GM18868 (cell line): ENCODE results near the gene AGO3.
"Not testable (repeated sequence)": the region's sequence is repeated elsewhere in the genome, so short reads cannot be mapped to it uniquely, and the experiment has no call there.

ENCODE experiments used
- ATAC-seq: cut with Tn5 transposase; IDR thresholded peaks from one replicate; pipeline ENCODE4 v1.9.1; 2021; ENCODE audit warnings: mild to moderate bottlenecking, moderate library complexity; ENCODE audit not compliant: unreplicated experiment

Gene AGO3

DNA sequence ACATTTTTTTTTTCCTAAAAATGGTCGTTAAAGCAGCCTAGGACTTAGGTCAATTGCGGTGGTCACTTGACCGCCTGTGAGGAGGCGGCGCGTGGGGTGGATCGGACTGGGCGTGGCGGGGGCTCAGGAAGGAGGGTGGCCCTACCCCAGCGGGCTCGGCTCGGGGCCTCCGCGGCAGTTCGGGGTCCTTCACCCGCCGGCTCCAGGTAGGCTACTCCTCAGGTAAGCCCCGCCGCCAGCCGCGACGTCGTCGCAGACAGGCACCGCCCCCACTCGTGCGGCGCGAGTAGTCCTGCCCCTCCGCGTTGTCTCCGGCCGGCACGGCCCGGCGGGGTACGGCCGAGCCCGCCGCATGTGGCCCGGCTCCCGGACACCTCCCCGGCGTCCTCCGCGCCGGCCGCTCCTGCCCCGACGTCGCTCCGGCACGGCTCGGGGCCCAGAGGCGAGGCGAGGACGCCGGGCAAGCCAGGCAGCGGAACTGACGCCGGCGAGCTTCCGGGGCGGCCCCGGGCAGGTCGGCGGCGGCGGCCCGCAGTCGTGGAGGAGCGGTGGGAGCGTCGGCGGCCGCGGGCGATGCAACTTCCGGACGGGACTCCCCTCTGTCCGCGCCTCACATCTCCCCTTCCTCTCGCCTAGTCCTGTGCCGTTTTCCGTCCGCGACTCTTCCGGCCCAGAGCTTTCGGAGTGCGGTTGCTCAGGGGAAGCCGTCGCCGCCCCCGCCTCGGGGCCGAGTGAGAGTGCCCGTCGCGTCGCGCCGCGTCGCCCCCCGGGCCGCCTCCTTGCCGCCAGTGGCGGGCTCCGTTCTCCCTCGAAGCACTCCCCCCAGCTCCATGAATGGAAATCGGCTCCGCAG lies at the start of gene AGO3:
Gene AGO3 (plus strand): TSS at position 513 of the 853 bp plus-strand sequence. CDS start 322 bp downstream, at position 835.
- ATAC-seq, result peak; percentile 82

DNA sequence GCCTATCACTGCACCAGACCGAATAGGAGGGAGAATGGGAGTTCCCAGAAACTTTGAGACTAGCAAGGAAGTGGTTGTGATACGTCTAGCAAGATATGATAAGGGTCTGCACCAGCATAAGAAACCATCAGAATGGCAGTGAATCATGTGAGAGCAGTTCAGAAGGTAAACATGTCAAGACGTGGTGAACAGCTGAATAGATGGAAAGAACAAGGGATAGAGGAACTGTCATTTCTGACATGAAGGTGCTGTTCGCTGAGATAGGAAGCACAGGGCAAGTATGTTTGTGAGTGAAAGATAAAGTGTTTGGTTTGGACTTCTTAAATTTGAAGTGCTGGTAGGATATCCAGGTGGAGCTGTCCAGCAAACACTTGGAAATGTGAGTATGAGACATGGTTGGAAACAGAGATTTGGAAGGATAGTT lies 49.0 kb upstream of the AGO3 start:
- no peak for ATAC-seq

DNA sequence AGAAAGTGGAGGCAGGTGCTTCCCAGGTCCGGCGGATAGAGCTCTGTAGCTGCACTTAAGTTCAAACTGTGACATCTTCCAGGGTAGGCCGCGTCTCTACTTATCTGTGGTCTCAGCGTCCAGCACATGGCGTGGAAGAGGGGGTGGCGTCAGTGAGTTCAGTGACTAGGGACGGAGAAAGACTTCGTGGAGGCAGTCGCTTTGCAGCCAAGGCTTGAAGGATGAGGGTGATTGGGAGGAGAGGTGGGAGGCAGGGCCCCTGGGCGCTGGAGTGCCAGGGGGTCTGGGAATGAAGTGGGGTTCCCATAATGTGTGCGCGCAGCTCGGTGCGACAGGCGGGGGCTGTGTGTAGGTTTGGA lies 48.3 kb upstream of the AGO3 start:
- no peak for ATAC-seq

DNA sequence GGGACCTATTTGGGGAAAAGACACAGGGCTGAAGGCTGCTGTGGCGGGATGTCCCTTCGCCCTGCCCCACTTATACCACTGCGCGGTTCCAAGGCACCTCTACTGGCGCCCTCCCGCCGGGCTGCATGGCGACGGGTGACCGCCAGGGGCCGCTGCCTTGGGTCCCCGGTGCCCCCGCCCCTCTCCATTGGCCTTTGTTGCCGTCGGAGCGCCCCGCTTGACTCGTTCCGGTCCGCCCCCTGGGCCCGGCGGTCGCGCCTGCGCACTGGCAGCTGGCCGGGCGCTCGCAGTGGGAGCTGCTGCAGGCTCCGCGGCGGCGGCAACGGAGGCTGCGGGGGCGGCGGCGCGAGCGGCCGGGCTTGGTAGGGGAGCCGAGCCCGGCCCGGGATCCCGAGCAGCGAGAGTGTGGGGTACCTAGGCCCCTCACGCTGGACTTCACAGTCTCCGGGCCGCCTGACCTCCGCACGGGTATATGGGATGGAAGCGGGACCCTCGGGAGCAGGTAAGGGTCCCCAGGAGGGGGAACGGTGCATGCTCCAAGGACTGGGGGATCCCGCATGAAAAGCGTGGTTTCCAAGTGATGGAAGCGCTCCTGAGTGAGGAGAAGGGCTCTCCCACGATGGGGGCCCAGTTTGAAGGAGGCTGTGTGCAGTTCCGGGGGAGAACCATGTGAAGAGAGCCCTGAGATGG lies 47.8 kb upstream of the AGO3 start, which contains the start of gene AGO1:
Gene AGO1 (plus strand): TSS at position 265 of the 690 bp plus-strand sequence. CDS start 213 bp downstream, at position 478.
- peak; percentile 86 for ATAC-seq

DNA sequence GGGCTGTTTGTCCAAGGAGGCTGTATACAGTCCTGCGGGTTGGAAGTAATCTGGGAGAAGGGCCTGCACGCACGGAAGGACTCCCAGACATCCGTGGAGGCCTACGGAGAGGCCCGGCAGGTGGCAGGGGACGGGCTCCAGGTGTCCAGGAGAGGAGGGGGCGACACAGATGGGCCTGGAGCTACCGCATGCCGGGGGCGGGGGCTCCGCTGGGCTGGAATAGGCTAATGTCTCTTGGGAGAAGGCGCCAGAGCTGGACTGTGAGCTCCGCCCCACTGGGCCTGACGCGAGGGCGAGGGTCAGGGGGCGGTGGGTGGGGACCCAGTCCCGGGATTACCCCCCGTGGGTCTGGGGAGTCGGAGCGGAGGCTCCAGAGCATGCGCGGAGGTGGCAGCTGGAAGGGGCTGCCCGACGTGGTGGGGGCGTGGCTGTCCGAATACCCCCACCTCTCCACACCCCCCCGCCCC lies 47.2 kb upstream of the AGO3 start:
- peak; percentile 12 for ATAC-seq

DNA sequence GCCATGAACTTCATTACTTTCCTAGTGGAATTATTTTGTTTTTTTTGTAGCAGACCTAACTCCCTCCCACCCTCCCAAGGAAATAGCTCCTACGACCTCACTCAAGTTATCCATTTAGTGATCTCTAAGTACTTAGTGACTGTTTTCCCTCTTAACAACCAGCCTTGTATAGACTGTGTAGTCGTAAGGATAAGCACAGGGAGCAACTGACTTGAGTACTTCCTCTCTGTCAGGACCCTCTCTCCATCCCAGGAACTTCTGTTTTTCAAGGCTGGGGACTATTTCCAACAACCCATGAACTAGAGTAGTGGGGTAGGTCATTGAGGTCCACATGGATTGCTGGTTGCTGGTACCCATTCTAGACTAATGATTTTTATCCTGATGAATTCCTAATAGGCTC lies 46.0 kb upstream of the AGO3 start:
- ATAC-seq, result no peak

DNA sequence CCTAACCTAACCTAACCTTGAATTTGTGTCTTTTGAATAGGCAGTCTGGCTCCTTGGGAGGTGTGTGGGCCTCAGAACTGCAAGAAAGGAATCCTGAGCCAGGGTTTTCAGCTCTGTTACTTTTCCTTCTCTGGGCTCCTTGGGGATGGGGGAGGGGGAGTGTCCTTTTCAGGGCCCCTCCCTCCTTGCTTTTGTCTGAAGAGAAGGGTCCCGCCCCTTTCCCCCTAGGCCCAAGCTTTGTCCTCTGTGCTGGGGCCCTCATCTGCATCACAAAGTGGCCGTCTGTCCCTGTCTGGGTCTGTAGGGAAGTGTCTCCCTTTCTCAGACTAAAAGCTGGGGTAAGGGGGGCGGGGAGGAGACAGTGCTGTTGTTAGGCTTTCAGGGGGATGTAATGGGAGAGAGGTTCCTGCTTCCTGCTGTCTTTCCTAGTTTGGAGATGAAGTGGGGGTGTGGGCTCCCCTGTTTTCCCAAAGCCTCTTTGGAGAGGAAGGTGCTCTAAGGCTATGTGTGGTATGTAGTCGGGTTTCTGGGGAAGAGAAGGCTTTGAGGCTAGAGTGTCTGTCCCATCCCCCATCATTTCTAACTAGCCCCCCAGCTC lies 44.8 kb upstream of the AGO3 start:
- ATAC-seq, result no peak

DNA sequence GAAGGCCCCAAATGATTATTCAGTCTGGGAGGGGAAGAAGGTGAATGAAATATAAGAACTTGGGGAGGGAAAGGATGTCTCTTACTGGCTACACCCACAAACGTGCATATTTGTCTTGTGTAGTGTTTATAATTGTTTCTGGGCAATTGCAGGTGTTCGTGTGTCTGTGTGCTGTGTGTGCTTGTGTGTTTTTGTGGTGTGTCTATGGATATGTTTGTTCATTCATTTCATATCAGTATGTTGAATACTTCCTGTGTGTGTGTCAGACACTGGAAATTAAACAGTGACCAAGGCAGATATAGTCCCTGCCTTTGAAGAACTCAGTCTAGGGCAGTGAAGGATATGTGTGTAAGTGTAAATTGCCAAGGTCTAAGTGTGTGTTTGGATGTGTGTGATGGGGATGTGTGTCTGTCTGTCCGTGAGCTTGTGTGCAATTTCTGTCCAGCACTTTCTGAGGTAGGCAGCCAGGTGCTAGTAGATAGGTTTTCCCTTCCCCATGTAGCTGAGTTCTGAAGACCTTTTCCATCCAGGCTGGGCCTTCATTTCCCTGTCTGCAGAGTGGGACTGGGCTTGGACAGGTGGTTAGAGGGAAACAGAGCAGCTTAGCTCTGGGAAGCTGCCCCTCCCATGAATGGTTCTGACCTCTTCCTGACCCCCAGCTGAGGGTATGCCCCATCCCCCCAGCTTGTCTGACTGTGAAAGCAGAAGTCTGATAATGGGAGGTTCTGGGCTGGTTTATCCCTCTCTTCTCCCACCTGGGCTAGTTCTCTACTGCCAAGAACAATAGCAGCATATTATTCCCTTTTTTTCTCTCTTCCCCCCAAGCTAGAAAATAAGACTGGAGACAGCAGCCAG lies 44.1 kb upstream of the AGO3 start:
- no peak for ATAC-seq

DNA sequence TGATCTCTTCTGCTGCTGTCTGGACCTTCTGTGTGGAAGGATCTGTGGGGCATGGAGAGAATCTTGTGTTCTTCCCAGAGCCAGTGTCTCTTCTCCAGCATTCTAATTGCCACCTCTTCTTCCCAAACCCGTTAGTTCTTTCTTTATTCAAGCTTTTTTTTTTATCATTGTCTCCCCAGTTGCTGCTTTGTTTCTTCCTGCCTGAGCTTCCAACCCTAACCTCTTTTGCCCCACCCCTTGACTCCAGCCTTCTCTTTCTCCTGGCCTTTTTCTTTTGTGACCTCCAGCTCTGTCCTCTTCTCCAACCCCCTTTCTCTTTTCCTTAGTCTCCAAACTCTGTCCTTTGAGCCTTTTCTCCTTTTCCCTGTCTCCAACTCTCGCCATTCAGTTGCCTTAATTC lies 43.4 kb upstream of the AGO3 start:
- no peak for ATAC-seq

DNA sequence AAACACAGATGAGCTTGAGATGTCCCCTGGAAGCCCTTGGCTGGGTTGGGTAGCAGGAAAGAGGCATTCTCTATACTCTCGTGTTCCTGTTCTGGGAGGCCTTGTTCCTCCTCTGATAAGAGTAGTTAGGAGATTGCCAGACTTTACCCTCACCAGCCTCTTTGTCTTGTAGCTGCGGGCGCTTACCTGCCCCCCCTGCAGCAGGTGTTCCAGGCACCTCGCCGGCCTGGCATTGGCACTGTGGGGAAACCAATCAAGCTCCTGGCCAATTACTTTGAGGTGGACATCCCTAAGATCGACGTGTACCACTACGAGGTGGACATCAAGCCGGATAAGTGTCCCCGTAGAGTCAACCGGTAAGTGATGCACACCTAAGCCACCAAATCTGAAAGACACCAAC lies 42.6 kb upstream of the AGO3 start:
- ATAC-seq, result no peak

DNA sequence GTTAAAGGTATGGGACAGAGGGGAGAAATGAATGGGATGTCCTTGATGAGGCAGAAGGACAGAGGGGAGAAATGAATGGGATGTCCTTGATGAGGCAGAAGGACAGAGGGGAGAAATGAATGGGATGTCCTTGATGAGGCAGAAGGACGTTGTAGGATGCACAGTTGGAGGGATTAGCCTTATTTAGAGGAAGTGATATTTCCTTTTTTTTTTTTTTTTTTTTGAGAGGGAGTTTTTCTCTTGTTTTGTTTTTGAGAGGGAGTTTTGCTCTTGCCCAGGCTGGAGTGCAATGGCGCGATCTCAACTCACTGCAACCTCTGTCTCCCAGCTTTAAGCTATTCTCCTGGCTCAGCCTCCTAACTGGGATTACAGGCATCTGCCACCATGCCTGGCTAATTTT lies 41.9 kb upstream of the AGO3 start:
- ATAC-seq, result not testable (repeated sequence)

DNA sequence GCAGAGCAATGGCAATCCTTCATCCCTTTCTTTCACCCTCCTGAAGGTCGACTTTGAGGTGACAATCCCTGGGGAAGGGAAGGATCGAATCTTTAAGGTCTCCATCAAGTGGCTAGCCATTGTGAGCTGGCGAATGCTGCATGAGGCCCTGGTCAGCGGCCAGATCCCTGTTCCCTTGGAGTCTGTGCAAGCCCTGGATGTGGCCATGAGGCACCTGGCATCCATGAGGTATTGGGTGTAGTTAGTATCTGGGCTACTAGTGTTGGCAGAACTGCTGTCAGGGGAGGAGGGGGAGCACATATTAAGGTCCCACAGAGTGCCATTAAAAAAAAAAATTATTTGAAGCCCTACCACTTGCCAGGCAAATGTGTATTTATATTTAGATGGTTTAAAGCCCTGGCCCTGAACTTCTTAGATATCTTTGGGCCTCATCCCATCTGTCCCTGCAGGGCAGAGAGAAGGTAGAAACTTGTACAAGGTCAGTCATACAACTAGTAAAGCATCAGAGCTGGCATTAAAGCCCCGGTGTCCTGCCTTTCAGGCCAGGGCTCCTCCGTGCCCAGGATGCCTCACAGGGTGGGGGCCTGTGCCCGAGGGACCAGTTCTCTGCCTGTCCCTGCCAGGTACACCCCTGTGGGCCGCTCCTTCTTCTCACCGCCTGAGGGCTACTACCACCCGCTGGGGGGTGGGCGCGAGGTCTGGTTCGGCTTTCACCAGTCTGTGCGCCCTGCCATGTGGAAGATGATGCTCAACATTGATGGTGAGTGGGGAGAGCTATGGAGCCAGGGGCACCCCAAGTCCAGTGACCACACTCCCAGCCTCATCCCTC lies 37.6 kb upstream of the AGO3 start:
- no peak for ATAC-seq

DNA sequence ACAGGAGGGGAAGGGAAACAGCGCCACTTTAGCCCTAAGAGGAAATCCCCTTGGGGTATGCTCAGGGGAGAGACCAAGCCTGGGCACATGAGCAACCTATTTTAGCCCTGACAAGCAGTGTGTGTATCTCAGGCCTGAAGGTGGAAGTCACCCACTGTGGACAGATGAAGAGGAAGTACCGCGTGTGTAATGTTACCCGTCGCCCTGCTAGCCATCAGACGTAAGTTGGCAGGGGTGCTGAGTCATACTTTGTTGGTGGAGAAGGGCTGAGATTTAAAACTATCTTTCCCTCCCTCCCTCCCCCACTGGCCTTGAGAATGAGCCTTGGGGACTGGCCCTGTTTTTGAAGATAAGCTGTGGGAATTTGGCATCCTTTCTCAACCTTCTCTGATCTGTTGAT lies 36.7 kb upstream of the AGO3 start:
- peak; percentile 89 for ATAC-seq

DNA sequence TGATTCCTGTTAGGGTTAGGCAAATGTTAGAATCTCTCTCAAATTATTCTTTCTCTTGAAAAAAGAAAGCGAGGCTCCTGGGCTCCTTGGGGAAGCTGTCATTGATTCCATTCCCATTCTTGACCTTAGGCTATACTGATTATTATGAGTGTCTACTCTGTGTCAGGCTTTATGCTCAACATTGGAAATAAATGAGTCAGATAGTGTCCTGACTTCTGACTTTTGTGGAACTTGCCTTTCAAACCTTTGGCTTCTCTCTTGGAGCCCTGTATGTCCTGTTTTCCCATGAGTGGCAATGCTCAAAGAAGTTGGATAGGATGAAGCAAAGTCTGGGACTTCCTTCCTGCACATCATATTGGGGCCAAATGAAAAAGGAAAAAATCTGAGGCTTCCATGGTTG lies 36.2 kb upstream of the AGO3 start:
- ATAC-seq, result no peak

DNA sequence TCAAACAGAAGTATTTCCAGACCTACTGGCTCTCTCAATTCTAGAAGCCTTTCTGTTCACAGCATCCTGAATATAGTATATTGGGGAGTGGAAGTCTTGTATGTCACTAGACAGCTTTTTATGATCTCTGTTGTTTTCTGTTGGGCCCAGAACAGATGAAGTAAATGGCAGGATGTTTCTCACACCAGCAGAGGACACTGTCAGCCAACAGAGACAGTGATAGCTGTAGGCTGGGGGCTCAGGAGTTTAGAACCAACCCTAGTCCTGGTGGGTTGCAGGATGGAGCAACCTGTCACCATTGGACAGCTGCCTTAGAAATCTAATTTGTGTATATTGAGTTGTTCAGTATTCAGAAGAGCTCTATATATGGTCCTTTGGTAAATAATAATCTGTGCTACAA lies 31.0 kb upstream of the AGO3 start:
- ATAC-seq, result no peak

DNA sequence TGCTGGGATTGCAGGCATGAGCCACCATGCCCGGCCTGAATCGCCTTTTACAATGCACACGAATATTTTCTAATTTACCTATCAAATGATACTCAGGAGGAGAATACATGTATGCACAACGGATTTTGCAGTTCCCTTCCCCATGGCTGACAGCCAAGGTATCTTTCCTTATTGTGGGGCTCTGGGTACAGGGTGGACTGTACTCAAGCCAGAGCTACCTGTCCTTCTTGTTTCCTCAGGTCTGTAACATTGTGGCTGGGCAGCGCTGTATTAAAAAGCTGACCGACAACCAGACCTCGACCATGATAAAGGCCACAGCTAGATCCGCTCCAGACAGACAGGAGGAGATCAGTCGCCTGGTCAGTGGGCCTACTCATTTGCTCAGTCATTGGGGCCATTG lies 29.7 kb upstream of the AGO3 start:
- no peak for ATAC-seq

DNA sequence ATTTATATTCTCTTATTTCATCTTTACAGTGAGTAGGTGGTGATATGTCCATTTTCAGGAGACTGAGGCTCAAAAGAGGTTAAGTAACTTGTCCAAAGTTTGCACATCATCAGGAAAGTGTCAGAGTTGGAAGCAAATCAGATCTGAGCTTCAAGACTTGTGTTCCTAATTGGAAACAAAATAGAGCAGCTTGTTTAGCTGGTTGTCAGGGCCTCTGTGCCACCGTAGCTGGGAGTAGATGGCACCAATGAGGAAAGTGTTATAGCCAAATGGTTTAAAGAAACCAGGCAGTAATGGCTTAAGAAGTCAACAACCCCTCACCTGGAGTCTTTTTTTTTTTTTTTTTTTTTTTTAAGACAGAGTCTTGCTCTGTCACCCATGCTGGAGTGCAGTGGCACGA lies 28.2 kb upstream of the AGO3 start:
- no peak for ATAC-seq

DNA sequence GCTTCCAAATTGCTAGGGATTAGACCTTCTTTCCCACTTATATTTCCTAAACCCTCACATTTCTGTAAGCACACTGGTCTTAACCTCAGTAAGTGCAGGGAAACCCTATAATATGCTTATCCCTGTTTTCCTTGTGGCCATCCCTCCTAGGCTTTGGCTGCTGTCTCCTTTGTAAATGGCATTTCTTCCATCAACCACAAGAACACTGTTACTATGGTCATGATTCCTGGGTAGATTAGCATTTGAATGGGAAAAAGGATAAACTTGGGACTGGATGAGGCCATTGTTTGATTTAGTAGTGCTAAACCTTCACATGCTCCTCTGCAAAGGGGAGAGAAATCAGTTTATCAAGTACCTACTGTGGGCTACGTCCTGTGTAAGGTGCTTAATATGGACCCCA lies 16.2 kb upstream of the AGO3 start:
- no peak for ATAC-seq

DNA sequence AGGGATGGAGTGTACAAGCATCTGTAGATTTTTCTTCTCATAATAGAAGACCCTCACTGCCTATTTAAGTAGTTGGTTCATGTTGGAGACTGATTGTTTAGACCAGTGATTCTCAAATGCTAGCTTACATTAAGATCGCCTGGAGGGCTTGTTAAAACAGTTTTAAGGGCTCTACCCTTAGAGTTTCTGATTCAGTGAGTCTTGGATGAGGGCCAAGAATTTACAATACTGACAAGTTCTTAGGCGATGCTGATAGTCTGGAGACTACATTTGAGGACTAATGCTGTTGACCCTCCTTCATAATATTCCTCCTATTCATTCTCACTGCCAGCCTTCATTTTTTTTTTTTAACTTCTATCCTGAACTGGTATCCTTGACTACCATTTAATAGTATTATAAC lies 15.2 kb upstream of the AGO3 start:
- no peak for ATAC-seq

DNA sequence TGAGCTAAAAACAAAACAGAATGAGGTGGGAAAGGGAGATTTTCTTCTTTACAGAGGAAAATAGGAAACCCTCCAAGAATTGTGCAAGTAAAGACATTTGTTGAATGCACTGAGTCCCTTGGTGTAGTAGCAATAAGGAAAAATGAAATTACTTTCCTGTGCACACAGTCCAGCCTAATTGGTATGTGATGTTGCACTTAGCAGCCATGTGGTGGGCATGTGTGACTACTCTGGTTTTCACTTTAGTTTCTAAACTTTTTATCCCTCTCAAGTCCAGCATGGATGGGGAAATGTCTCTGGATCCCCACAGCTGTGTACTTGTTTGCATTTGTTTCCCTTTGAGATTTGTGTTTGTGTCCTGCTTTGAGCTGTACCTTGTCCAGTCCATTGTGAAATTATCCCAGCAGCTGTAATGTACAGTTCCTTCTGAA lies 7.1 kb upstream of the AGO3 start:
- ATAC-seq, result no peak
